Liver (tissue), 3 donors: ENCODE data around the gene HOXB5.

Experiments
- ATF3 ChIP-seq: IDR thresholded peaks from 2 replicates; pipeline ENCODE4 v1.6.1; 2016; ENCODE audit warnings: antibody characterized with exemption
- CTCF ChIP-seq: fragments of 150-350 bp; IDR thresholded peaks from 2 replicates; pipeline ENCODE4 v1.5.1; 2017; ENCODE audit warnings: improper control_type of control experiment, low read depth, low read length; ENCODE audit not compliant: missing input control
- EGR1 ChIP-seq, 2 donors: IDR thresholded peaks; 2 replicates each; pipeline ENCODE4 v1.6.1; 2016 to 2018; ENCODE audit warnings: antibody characterized with exemption in 2 of 2, low read depth in 2 of 2
- MAX ChIP-seq: IDR thresholded peaks from 2 replicates; pipeline ENCODE4 v1.6.1; 2016; ENCODE audit warnings: antibody characterized with exemption
- SP1 ChIP-seq: IDR thresholded peaks from 2 replicates; pipeline ENCODE4 v1.6.1; 2018; ENCODE audit warnings: antibody characterized with exemption, mild to moderate bottlenecking
- YY1 ChIP-seq: IDR thresholded peaks from 2 replicates; pipeline ENCODE4 v1.6.1; 2016; ENCODE audit warnings: antibody characterized with exemption, mild to moderate bottlenecking
- TF ChIP-seq, protein P1 (sequence below): IDR thresholded peaks from 2 replicates; pipeline ENCODE4 v1.6.1; 2016; ENCODE audit warnings: antibody characterized with exemption, mild to moderate bottlenecking
- donor health status: healthy.
- donor health status: healthy.

DNA sequence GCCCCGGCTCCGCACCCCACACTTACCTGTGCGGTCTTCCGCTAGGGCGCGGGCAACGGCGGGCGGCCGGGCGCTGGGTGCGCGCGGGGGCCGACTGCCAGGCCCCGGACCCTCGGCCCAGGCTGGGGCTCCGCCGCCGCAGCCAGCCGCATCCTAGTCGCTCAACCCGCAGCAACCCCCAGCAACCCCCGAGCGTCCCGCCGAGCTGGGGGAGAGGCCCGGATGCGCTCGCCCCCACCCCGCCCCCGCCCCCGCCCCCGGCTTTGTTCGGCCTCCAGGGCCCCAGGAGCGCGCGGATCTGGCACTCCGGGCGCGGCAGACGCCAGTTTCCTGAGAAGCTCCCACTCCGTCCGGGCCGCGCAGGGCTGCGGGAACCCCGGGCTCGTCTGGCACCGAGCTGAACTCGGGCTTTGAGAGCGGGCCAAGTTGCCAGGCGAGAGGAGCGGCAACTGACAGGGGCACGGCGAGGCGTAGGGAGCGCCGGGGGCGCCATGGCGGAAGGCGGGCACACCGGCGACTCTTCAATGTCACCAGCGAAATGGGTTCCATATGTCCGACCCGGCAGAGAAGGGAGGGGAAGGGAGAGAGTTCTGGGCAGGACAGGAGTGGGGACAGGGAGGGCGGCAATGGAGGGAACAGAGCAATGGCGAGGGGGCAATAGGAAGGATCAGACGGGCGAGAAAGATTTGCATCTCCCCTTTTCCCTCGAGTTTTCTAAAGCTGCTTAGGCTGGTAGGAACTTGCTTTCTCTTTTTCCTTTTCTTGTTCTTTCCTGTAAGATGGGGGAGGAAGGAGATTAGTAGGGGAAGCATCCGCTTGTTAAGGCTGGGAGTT, 29.2 kb downstream of the HOXB5 start:
- TF ChIP-seq, protein P1, sequence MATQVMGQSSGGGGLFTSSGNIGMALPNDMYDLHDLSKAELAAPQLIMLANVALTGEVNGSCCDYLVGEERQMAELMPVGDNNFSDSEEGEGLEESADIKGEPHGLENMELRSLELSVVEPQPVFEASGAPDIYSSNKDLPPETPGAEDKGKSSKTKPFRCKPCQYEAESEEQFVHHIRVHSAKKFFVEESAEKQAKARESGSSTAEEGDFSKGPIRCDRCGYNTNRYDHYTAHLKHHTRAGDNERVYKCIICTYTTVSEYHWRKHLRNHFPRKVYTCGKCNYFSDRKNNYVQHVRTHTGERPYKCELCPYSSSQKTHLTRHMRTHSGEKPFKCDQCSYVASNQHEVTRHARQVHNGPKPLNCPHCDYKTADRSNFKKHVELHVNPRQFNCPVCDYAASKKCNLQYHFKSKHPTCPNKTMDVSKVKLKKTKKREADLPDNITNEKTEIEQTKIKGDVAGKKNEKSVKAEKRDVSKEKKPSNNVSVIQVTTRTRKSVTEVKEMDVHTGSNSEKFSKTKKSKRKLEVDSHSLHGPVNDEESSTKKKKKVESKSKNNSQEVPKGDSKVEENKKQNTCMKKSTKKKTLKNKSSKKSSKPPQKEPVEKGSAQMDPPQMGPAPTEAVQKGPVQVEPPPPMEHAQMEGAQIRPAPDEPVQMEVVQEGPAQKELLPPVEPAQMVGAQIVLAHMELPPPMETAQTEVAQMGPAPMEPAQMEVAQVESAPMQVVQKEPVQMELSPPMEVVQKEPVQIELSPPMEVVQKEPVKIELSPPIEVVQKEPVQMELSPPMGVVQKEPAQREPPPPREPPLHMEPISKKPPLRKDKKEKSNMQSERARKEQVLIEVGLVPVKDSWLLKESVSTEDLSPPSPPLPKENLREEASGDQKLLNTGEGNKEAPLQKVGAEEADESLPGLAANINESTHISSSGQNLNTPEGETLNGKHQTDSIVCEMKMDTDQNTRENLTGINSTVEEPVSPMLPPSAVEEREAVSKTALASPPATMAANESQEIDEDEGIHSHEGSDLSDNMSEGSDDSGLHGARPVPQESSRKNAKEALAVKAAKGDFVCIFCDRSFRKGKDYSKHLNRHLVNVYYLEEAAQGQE, result no peak
- no peak for TF ChIP-seq MAX
- no peak for TF ChIP-seq CTCF
- TF ChIP-seq SP1, result no peak
- no peak for TF ChIP-seq ATF3
- no peak for TF ChIP-seq EGR1 (IDR thresholded peaks at IDR 0.05; ENCODE audit: low read depth in 2 of 2)
- TF ChIP-seq YY1, result no peak
